Gastroesophageal sphincter (tissue), 4 donors: ENCODE results near the gene PDGFB. TPM values are rescaled to one million over a fixed set of nuclear protein-coding genes. Genes with fewer than 3 reads are reported as not detected.

ENCODE experiments used
- ATAC-seq: fragments of 150-250 bp; one replicate; pipeline ENCODE4 v1.9.1; 2016; ENCODE audit warnings: mild to moderate bottlenecking, moderate library complexity
- H3K27ac ChIP-seq, 4 donors: fragments of 200-600 bp; sonication (generic) in 3 of 4; 1 replicate in 3 of 4; 2 replicates in 1 of 4; pipeline ENCODE4 v1.5.1; 2016 to 2019
- H3K27me3 ChIP-seq: fragments of 200-600 bp; sonication (generic); one replicate; pipeline ENCODE4 v1.5.1; 2019
- H3K36me3 ChIP-seq, 2 donors: fragments of 200-600 bp; sonication (generic); one replicate each; pipeline ENCODE4 v1.5.1; 2019; ENCODE audit warnings: control low read depth in 1 of 2
- H3K4me1 ChIP-seq, 3 donors: fragments of 200-600 bp; sonication (generic); 1 replicate in 2 of 3; 2 replicates in 1 of 3; pipeline ENCODE4 v1.5.1; 2016 to 2019; ENCODE audit warnings: control low read depth in 2 of 3
- H3K4me3 ChIP-seq, 2 donors: fragments of 200-600 bp; sonication (generic); one replicate each; pipeline ENCODE4 v1.5.1; 2019; ENCODE audit warnings: mild to moderate bottlenecking in 1 of 2, moderate library complexity in 1 of 2
- H3K9me3 ChIP-seq, 3 donors: fragments of 200-600 bp; sonication (generic); one replicate each; pipeline ENCODE4 v1.5.1; 2017 to 2019; ENCODE audit warnings: control low read depth in 2 of 3
- EP300 ChIP-seq: sonication (generic); formaldehyde crosslinking; IDR thresholded peaks from one replicate; pipeline ENCODE4 v1.6.1; 2017; ENCODE audit warnings: antibody characterized with exemption, mild to moderate bottlenecking
- POLR2A ChIP-seq, 2 donors: fragments of 450-650 bp; IDR thresholded peaks; one replicate each; pipeline ENCODE4 v1.6.1; 2017; ENCODE audit warnings: antibody characterized with exemption in 2 of 2, mild to moderate bottlenecking in 2 of 2, moderate library complexity in 1 of 2
- POLR2AphosphoS5 ChIP-seq: sonication (generic); formaldehyde crosslinking; IDR thresholded peaks from one replicate; pipeline ENCODE4 v1.6.1; 2017; ENCODE audit warnings: antibody characterized with exemption
- WGBS, 2 donors: methylation state at CpG; one replicate each; pipeline ENCODE4 v1.1.5; 2018; ENCODE audit warnings: low coverage in 1 of 2; 5-methylcytosine and 5-hydroxymethylcytosine counted together
- total RNA-seq, 4 donors: library from RNA; depleted of rRNA; stranded (reverse); fragments of >200 nt; gene quantifications; one replicate each; pipeline ENCODE4 v1.1.0, GENCODE V29; 2016
- TF ChIP-seq, protein P1 (sequence below), 4 experiments: fragments of 200-600 bp in 2 of 4; fragments of 450-650 bp in 2 of 4; sonication (generic) in 1 of 4; IDR thresholded peaks; one replicate each; pipeline ENCODE4 v1.5.1; 2017 to 2019; ENCODE audit warnings: antibody characterized with exemption in 4 of 4, mild to moderate bottlenecking in 2 of 4, moderate library complexity in 2 of 4

The PDGFB gene
- total RNA-seq, 4 donors from 2014 or later = 7.1 to 27.9 (median 15.1) TPM

DNA sequence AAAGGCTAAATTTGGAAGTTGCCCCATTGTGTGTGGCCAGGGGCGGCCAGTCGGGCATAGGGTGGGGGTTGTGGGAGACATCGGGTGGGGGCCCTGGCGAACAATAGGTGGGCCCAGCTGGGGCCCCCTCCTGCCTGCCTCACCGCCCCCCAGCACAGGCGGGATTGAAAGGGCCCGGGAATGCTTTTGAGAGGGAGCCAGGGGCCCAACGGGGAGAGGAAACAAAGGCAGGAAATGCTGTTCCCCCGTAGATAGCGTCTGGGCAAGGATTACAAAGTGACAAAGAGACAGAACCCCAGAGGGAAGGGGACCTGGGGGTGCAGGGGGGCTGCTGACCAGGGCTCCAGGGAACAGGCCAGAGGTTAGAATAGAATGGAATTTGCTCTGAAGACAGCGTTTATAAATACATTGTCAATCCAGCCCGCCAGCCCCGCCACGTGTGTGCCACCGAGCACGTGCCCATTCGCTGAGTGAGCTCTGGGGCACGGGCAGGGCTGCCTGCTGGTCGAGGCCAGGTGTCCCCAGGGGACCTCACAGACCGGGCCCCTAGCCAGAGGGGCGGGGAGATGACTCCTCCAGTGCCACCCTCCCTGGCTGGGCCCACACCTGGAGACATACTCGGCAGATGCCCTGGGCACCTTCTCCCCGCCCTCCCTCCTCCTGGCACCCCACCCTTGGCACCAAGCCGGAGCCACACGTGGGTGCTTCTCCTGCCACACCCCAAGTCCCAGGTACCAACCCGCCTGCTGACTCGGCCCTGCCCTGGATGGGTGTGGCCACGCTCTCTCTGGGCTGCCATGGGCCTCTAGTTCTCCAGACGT lies 9.7 kb downstream of the PDGFB start:
- ATAC-seq = peak; percentile 35
- Histone ChIP-seq H3K4me3 (no peak overlapping the region), H3K36me3 (peaks cover 0 to 19% of the 10 kb centered on the region in 2 donors), H3K4me1 (peaks cover 0 to 84% (median 14%) of the 10 kb centered on the region in 3 donors), H3K9me3 (no peaks in the 10 kb centered on the region), H3K27me3 (peaks cover 26% of the 10 kb centered on the region), H3K27ac (peak overlapping the region; percentile 12 to 84 (median 73))
- no peak for TF ChIP-seq POLR2AphosphoS5
- TF ChIP-seq, protein P1, sequence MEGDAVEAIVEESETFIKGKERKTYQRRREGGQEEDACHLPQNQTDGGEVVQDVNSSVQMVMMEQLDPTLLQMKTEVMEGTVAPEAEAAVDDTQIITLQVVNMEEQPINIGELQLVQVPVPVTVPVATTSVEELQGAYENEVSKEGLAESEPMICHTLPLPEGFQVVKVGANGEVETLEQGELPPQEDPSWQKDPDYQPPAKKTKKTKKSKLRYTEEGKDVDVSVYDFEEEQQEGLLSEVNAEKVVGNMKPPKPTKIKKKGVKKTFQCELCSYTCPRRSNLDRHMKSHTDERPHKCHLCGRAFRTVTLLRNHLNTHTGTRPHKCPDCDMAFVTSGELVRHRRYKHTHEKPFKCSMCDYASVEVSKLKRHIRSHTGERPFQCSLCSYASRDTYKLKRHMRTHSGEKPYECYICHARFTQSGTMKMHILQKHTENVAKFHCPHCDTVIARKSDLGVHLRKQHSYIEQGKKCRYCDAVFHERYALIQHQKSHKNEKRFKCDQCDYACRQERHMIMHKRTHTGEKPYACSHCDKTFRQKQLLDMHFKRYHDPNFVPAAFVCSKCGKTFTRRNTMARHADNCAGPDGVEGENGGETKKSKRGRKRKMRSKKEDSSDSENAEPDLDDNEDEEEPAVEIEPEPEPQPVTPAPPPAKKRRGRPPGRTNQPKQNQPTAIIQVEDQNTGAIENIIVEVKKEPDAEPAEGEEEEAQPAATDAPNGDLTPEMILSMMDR (IDR thresholded peaks at IDR 0.05) = no peak
- TF ChIP-seq POLR2A (IDR thresholded peaks at IDR 0.05) = no peak
- TF ChIP-seq EP300 = no peak
- 57% methylated on average over 8 of the region's 29 CpGs; no CpG with 5 or more reads in 1 of the 2 donors for WGBS, 2 donors

DNA sequence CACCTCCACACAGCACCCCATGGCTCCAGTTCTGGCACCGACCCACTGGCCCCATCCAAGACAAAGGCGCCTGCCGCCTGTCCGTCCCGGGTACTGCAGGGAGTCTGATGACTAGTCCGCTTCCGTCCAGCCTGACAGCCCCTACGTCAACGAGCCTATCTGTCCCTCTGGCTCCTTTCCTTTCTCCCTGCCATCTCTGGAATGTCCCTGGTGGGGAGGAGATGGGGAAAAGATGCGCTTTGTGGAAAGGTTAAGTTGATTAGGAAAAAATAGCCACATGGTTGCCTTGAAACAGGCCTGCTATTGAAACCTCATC lies 10.4 kb downstream of the PDGFB start:
- peaks cover 0 to 82% (median 14%) of the 10 kb centered on the region in 3 donors for H3K4me1 ChIP-seq
- peaks cover 26% of the 10 kb centered on the region for H3K27me3 ChIP-seq
- H3K4me3 ChIP-seq = no peak overlapping the region
- H3K9me3 ChIP-seq = no peaks in the 10 kb centered on the region
- TF ChIP-seq, protein P1 (IDR thresholded peaks at IDR 0.05) = no peak
- TF ChIP-seq POLR2AphosphoS5 = peak; percentile 16
- H3K36me3 ChIP-seq = peaks cover 0 to 25% of the 10 kb centered on the region in 2 donors
- ATAC-seq = peak; percentile 61
- WGBS, 2 donors = 27 to 67% methylated on average over 3 to 5 of the region's 10 CpGs
- H3K27ac ChIP-seq = peak overlapping the region in 3 of 4 donors; percentile 72 to 84 (median 74)

DNA sequence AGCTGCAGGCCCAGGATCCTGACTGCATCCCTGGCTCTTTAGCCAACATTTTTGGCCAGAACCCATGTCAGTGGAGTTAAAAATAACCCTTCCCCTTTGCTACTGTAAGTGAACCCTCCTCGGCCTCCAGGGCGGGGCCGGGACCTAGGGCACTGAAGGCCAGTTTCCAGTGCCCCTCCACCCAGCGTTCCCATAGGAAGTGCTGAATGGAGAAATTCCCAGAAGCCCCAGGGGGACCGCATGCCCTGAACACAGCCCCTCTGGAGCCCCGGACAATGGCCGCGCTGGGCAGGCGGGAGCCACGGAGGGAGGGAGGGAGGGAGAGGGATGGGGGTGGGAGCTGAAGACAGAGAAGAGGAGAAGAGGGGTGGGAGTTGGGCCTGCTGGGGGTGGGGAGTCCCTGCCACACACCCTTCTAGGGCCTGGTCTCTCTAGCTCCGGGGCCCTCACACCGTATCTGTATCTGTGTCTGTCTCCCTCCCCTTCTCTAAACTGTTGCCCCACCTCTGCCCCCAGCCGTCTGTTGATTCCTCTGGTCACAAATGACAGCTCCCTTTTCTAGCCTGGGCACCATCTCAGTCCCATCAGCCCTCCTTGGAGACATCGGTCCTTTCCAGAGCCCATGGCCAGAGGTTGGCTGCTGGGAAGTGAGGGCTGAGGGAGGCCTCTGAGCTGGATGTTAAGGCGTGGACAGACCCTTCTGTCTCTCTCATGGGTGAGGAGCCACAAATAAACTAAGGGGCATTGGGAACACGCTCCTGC lies 10.9 kb downstream of the PDGFB start:
- H3K4me3 ChIP-seq = no peak overlapping the region
- H3K4me1 ChIP-seq = peaks cover 0 to 77% (median 14%) of the 10 kb centered on the region in 3 donors
- peak; percentile 29 for ATAC-seq
- H3K27me3 ChIP-seq = peaks cover 26% of the 10 kb centered on the region
- H3K9me3 ChIP-seq = no peaks in the 10 kb centered on the region
- 58% methylated on average over 3 of the region's 16 CpGs; no CpG with 5 or more reads in 1 of the 2 donors for WGBS, 2 donors
- H3K36me3 ChIP-seq = peaks cover 0 to 29% of the 10 kb centered on the region in 2 donors
- peak overlapping the region in 3 of 4 donors; percentile 72 to 84 (median 74) for H3K27ac ChIP-seq
- TF ChIP-seq, protein P1 (IDR thresholded peaks at IDR 0.05) = no peak
- TF ChIP-seq POLR2A (IDR thresholded peaks at IDR 0.05) = no peak
- TF ChIP-seq EP300 = no peak
- no peak for TF ChIP-seq POLR2AphosphoS5

DNA sequence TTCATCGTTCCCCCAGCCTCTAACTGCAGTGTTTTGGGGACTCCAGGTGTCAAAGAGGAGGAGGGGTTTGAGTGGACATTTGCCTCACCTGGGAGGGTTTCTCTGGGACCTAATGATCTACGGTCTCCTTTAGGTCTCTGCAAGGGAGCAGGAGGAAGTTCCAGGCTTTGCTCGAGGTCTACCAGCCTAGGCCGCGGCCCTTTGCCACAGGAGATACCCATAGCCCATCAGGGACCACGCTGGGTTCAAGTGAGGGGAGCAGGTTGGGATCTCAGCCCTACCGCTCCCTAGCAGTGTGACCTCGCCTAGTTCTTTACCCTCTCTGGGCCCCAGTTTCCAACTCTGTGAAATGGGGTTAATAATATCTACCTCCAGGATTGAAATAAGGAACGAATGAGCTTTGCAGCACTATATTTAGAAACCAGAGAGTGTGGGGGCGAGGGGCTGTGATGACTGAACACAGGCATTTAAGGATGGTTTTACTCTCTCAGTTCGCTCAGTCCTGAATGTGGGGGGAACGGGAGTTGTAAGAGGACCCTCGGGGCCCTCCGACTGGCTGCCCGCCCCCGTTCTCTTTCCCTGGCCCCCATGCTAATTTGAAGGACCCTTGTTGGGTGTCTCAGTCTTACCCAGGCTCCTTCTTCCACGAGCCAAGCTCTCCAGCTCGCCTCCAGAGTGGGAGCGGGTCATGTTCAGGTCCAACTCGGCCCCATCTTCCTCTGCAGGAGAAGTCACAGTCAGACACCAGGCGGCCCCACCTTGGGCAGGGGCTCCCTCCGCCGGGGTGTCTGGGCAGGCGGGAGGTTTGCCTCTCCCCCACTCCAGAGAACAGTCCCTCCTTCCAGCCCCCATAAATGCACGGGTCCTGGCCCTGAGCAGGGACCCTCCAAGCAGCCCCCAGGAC lies 11.7 kb downstream of the PDGFB start:
- Histone ChIP-seq H3K36me3 (peaks cover 0 to 38% of the 10 kb centered on the region in 2 donors), H3K27me3 (peaks cover 26% of the 10 kb centered on the region), H3K4me1 (peaks cover 0 to 69% (median 14%) of the 10 kb centered on the region in 3 donors), H3K9me3 (no peaks in the 10 kb centered on the region), H3K4me3 (no peak overlapping the region), H3K27ac (peak overlapping the region in 3 of 4 donors; percentile 0 to 84 (median 72))
- 31 to 80% methylated on average over 3 of the region's 25 CpGs for WGBS, 2 donors
- no peak for ATAC-seq
- TF ChIP-seq EP300 (no peak), POLR2A (IDR thresholded peaks at IDR 0.05) (no peak), POLR2AphosphoS5 (no peak)
- TF ChIP-seq, protein P1 (IDR thresholded peaks at IDR 0.05) = no peak
